Articular chondrocyte of knee joint (primary cell): Measurements from ENCODE around the gene METTL8. TPM values are rescaled to one million over a fixed set of nuclear protein-coding genes. Genes with fewer than 3 reads are reported as not detected.

Source experiments
- total RNA-seq: library from RNA; depleted of rRNA; stranded (reverse); fragments of >200 nt; gene quantifications from 2 replicates; pipeline ENCODE4 v1.2.3, GENCODE V29; 2012

Gene METTL8, protein sequence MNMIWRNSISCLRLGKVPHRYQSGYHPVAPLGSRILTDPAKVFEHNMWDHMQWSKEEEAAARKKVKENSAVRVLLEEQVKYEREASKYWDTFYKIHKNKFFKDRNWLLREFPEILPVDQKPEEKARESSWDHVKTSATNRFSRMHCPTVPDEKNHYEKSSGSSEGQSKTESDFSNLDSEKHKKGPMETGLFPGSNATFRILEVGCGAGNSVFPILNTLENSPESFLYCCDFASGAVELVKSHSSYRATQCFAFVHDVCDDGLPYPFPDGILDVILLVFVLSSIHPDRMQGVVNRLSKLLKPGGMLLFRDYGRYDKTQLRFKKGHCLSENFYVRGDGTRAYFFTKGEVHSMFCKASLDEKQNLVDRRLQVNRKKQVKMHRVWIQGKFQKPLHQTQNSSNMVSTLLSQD
- total RNA-seq, result 28.0 and 32.9 TPM in 2 replicates

DNA sequence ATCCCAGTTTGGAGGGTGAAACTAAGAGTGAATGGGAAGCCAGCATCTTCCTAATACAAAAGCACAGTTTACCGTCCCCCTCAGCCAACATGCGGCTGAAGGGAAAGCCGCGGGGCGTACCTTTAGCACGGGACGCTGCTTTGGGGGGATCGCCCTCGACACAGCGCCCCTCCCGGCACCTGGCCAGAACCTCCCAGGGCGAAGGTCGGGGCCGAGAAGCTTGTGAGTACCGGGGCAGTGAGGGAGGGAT lies at the start of gene METTL8:
TSS of gene METTL8 (minus strand) at position 228 of the 250 bp plus-strand sequence. CDS start 41,805 bp downstream, outside the sequence.

DNA sequence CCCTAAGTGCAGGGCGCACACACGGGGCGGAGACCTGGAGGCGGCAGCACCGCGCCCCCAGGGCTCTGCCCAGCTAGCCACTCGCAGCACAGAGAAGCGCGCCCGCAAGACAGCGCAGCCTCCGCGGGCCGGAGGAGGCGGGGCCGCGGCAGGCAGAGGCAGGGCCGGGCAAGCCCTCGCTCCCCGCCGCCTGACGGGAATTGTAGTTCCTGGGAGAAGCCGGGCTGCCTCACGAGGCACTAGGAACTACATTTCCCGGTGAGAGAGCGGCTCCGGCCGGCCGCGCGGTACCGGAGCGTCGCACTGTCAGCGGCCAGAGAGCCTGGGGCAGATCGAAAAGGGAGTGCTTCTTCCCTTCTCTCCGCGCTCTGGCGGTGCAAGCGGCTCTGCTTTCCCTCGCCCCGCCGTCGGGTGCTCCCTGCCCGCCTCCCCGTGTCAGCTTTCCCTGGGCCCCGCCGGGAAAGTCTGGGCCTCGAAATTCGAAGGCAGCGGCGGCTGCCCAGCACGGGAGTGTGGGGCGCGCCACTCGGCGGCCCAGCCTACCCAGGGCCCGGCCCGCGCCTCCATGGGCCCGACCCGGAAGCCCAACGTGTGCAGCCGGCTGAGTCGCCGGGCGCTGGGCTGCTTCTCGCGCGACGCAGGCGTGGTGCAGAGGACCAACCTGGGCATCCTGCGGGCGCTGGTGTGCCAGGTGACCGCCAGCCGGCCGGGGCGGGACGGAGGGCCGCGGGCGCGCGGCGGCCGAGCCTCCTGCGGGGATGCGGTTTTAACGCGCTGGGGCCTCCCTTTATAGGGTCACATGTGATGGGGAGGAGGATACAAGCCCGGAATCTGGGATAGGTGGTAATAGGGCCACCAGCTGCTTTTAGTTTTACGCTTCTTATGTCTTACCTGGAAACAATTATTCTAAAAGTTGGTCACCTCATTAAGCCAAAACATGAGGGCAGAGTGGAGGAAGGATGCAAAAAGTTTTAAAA lies 511 bp upstream of the METTL8 start, which contains the start of gene DCAF17:
TSS of gene DCAF17 (plus strand) at position 214 of the 977 bp plus-strand sequence. CDS start at position 566, 352 bp downstream.

Other genes with a start within 250 kb of the METTL8 start
- 36.6 and 38.8 TPM in 2 replicates for gene DCAF17, start 236 bp upstream of the METTL8 start, total RNA-seq
- 449 and 568 TPM in 2 replicates for gene CYBRD1, start 88.5 kb upstream of the METTL8 start, total RNA-seq